A549 (cell line): Measurements from ENCODE around the gene TRIM4. TPM values are rescaled to one million over a fixed set of nuclear protein-coding genes. Genes with fewer than 3 reads are reported as not detected.

Experiments used
- ATAC-seq, 2 experiments: fragments of 200-7000 bp in 1 of 2; fragments of >200 bp in 1 of 2; cut with Nextera tagmentation in 1 of 2; cut with Tn5 transposase in 1 of 2; 3 replicates each; pipeline versions ENCODE4 v1.8.0 to v1.9.1; 2018 to 2020; ENCODE audit warnings: mild to moderate bottlenecking in 1 of 2, moderate library complexity in 1 of 2
- CTCF ChIA-PET: fragments of 300-600 bp; sonication (Branson Sonifier 250); formaldehyde crosslinking; extraction: SDS; loops from one replicate; lab custom pipeline; 2021; ENCODE audit warnings: antibody characterized with exemption, inconsistent platforms; lab: Yijun Ruan, JAX
- POLR2A ChIA-PET: fragments of 350-600 bp; formaldehyde crosslinking; extraction: SDS; loops from one replicate; lab custom pipeline; 2021; ENCODE audit warnings: antibody characterized with exemption, inconsistent platforms; lab: Yijun Ruan, JAX
- DNase-seq, 2 experiments: peaks; one replicate each; pipeline versions ENCODE4 v3.0.0 to v3.0.0-alpha.2; 2011 to 2016; ENCODE audit warnings: low read depth in 1 of 2, low spot score in 1 of 2
- FAIRE-seq: peaks from 2 replicates; lab custom pipeline; 2011; peaks lifted over from hg19 to GRCh38; lab: Jason Lieb, UNC
- H3K27ac ChIP-seq, 2 experiments: fragments of >200 bp; sonication (Bioruptor Twin); formaldehyde crosslinking; 3 replicates each; pipeline ENCODE4 v1.5.1; 2016 to 2017
- H3K4me1 ChIP-seq: fragments of >200 bp; sonication (Bioruptor Twin); formaldehyde crosslinking; 3 replicates; pipeline ENCODE4 v1.6.1; 2016
- H3K4me2 ChIP-seq: fragments of >200 bp; sonication (Bioruptor Twin); formaldehyde crosslinking; 3 replicates; pipeline ENCODE4 v1.6.1; 2016
- H3K4me3 ChIP-seq: fragments of >200 bp; sonication (Bioruptor Twin); formaldehyde crosslinking; 3 replicates; pipeline ENCODE4 v1.5.1; 2016
- H3K9me3 ChIP-seq: fragments of >200 bp; sonication (Bioruptor Twin); formaldehyde crosslinking; 3 replicates; pipeline ENCODE4 v1.6.1; 2016
- BCL3 ChIP-seq: fragments of >200 bp; sonication (Bioruptor Twin); formaldehyde crosslinking; IDR thresholded peaks from 3 replicates; pipeline ENCODE4 v1.6.1; 2016
- BHLHE40 ChIP-seq: IDR thresholded peaks from 2 replicates; pipeline ENCODE4 v1.6.1; 2012; ENCODE audit warnings: low read depth, low read length, inconsistent platforms
- CHD2 ChIP-seq: fragments of 150-350 bp; IDR thresholded peaks from 2 replicates; pipeline ENCODE4 v1.6.1; 2014; ENCODE audit warnings: low read length; ENCODE audit not compliant: partially characterized antibody
- ESRRA ChIP-seq: fragments of 150-350 bp; IDR thresholded peaks from 2 replicates; pipeline ENCODE4 v1.6.1; 2014; ENCODE audit warnings: mild to moderate bottlenecking, low read length, borderline replicate concordance
- FOSB ChIP-seq: fragments of 250-450 bp; sonication (Bioruptor Pico); IDR thresholded peaks from 2 replicates; pipeline ENCODE4 v1.5.0; 2020; ENCODE audit warnings: mild to moderate bottlenecking, moderate library complexity
- FOSL2 ChIP-seq, 2 experiments: fragments of 450-650 bp in 1 of 2; fragments of >200 bp in 1 of 2; sonication (Bioruptor Twin) in 1 of 2; formaldehyde crosslinking; IDR thresholded peaks; 2 replicates each; pipeline versions ENCODE4 v1.5.0 to v1.6.1; 2016 to 2020; ENCODE audit warnings: mild to moderate bottlenecking in 1 of 2, moderate library complexity in 1 of 2
- FOXS1 ChIP-seq: fragments of 250-450 bp; sonication (Bioruptor Pico); IDR thresholded peaks from 2 replicates; pipeline ENCODE4 v1.5.0; 2020; ENCODE audit warnings: mild to moderate bottlenecking, moderate library complexity
- GATA3 ChIP-seq: IDR thresholded peaks from 2 replicates; pipeline ENCODE4 v1.6.1; 2012; ENCODE audit warnings: borderline replicate concordance
- HDAC2 ChIP-seq: fragments of 200-600 bp; sonication (generic); IDR thresholded peaks from 2 replicates; pipeline ENCODE4 v1.6.1; 2016
- HMGXB4 ChIP-seq: fragments of 250-450 bp; sonication (Bioruptor Pico); IDR thresholded peaks from 2 replicates; pipeline ENCODE4 v1.5.0; 2021; ENCODE audit warnings: mild to moderate bottlenecking, moderate library complexity, borderline replicate concordance
- JUNB ChIP-seq: fragments of >200 bp; sonication (Bioruptor Twin); formaldehyde crosslinking; IDR thresholded peaks from 2 replicates; pipeline ENCODE4 v1.6.1; 2016
- KDM5A ChIP-seq: fragments of 200-600 bp; sonication (generic); IDR thresholded peaks from 2 replicates; pipeline ENCODE4 v1.6.1; 2016; ENCODE audit warnings: antibody characterized with exemption, mild to moderate bottlenecking
- MAX ChIP-seq: IDR thresholded peaks from 2 replicates; pipeline ENCODE4 v1.6.1; 2012
- MAZ ChIP-seq: fragments of 150-350 bp; IDR thresholded peaks from 2 replicates; pipeline ENCODE4 v1.6.1; 2014; ENCODE audit warnings: antibody characterized with exemption, low read depth, low read length, borderline replicate concordance
- POLR2AphosphoS2 ChIP-seq: conservative IDR thresholded peaks from 2 replicates; pipeline ENCODE4 v1.6.1; 2012; ENCODE audit warnings: low read length, improper control_type of control experiment, inconsistent platforms
- RAD21 ChIP-seq, 2 experiments: fragments of >200 bp in 1 of 2; sonication (Bioruptor Twin) in 1 of 2; formaldehyde crosslinking in 1 of 2; IDR thresholded peaks in 1 of 2; conservative IDR thresholded peaks in 1 of 2; 2 replicates in 1 of 2; 3 replicates in 1 of 2; pipeline ENCODE4 v1.6.1; 2012 to 2018; ENCODE audit warnings: inconsistent platforms in 1 of 2
- REST ChIP-seq: fragments of 200-600 bp; sonication (generic); IDR thresholded peaks from 2 replicates; pipeline ENCODE4 v1.6.1; 2016; ENCODE audit warnings: antibody characterized with exemption, mild to moderate bottlenecking, moderate library complexity
- ZC3H11A ChIP-seq: fragments of 450-650 bp; IDR thresholded peaks from 2 replicates; pipeline ENCODE4 v1.6.1; 2014; ENCODE audit warnings: antibody characterized with exemption, mild to moderate bottlenecking
- ZSCAN20 ChIP-seq: fragments of 250-450 bp; sonication (Bioruptor Pico); IDR thresholded peaks from 2 replicates; pipeline ENCODE4 v1.8.0; 2022; ENCODE audit warnings: mild to moderate bottlenecking, moderate library complexity
- WGBS: methylation state at CpG from one replicate; pipeline ENCODE4 v1.1.6; 2017; ENCODE audit errors: missing lambda C conversion rate; 5-methylcytosine and 5-hydroxymethylcytosine counted together
- polyA plus RNA-seq, 4 experiments: library from polyadenylated mRNA; depleted of rRNA in 3 of 4; stranded (reverse); fragments of >200 nt; fragmentation: RNase III in 1 of 4; extraction: RNeasy Plus Mini Kit Qiagen cat#74134 plus additional on column Dnase treatment in 1 of 4; gene quantifications; 2 replicates in 3 of 4; 3 replicates in 1 of 4; pipeline ENCODE4 v1.2.3, GENCODE V29; 2011 to 2017
- TF ChIP-seq, protein P1 (sequence below): IDR thresholded peaks from 2 replicates; pipeline ENCODE4 v1.6.1; 2012; ENCODE audit warnings: low read depth, borderline replicate concordance
- TF ChIP-seq, protein P2 (sequence below): fragments of >200 bp; sonication (Bioruptor Twin); formaldehyde crosslinking; IDR thresholded peaks from 3 replicates; pipeline ENCODE4 v1.5.1; 2016

The TRIM4 gene
- polyA plus RNA-seq, 2 of the 4 experiments (the other 2 are of a cell fraction) = 25.6 to 33.8 TPM

- ChIA-PET CTCF (interaction anchor here (0.9 to 1.4 kb wide), 4 partner anchors 12 to 253 kb away, joined by 3 to 4 read pairs (median 3); no protein-coding TSS in a partner anchor), POLR2A (interaction anchor here (0.6 kb wide), 1 partner anchor 447 kb away, joined by 3 read pairs; no protein-coding TSS in a partner anchor)
- no peak for DNase-seq
These were observed 3.9 kb upstream of the TRIM4 start for GRCh38 chr7:99923200-99923599.

DNA sequence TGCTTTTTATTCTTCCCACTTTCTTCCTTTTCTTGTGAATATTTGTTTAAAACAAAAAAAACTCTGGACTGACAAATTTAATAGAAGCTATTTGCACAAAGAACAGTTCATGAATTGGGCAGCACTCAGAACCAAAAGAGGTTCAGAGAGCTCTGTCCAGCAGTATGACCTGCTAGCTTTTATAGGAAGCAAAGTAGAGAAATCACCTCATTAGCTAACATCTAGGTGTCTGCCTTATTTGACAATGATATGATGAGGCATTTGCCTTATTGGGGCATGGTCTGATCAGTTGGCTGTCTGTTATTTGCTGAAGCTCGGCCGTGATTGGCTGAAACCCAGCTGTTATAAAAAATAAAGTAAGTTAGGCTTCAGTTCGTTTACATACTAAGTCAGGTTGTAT is 819 bp upstream of the TRIM4 start:
- 92% methylated on average over 3 of the region's 3 CpGs for WGBS
- TF ChIP-seq ZC3H11A (no peak), BHLHE40 (no peak), BCL3 (no peak), FOSL2 (IDR thresholded peaks at IDR 0.05) (no peak), FOSL2 (CRISPR knock-in tag; IDR thresholded peaks at IDR 0.05) (no peak), HMGXB4 (CRISPR knock-in tag) (no peak), POLR2AphosphoS2 (no peak), CHD2 (no peak), FOXS1 (no peak), FOSB (CRISPR knock-in tag) (no peak), JUNB (no peak), ZSCAN20 (CRISPR knock-in tag) (no peak), MAZ (no peak), GATA3 (no peak), KDM5A (no peak), MAX (no peak), REST (no peak; the same call in 1 of the 2 replicates), RAD21 (conservative IDR thresholded peaks at IDR 0.05 in 1 of 2, IDR thresholded peaks at IDR 0.05 in 1 of 2) (no peak)
- TF ChIP-seq, protein P1, sequence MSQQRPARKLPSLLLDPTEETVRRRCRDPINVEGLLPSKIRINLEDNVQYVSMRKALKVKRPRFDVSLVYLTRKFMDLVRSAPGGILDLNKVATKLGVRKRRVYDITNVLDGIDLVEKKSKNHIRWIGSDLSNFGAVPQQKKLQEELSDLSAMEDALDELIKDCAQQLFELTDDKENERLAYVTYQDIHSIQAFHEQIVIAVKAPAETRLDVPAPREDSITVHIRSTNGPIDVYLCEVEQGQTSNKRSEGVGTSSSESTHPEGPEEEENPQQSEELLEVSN = no peak
- TF ChIP-seq, protein P2, sequence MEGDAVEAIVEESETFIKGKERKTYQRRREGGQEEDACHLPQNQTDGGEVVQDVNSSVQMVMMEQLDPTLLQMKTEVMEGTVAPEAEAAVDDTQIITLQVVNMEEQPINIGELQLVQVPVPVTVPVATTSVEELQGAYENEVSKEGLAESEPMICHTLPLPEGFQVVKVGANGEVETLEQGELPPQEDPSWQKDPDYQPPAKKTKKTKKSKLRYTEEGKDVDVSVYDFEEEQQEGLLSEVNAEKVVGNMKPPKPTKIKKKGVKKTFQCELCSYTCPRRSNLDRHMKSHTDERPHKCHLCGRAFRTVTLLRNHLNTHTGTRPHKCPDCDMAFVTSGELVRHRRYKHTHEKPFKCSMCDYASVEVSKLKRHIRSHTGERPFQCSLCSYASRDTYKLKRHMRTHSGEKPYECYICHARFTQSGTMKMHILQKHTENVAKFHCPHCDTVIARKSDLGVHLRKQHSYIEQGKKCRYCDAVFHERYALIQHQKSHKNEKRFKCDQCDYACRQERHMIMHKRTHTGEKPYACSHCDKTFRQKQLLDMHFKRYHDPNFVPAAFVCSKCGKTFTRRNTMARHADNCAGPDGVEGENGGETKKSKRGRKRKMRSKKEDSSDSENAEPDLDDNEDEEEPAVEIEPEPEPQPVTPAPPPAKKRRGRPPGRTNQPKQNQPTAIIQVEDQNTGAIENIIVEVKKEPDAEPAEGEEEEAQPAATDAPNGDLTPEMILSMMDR = no peak
- no peak for ATAC-seq
- Histone ChIP-seq H3K27ac (peak overlapping the region; percentile 90 to 98), H3K4me3 (peak overlapping the region; percentile 81), H3K9me3 (peaks cover 6% of the 10 kb centered on the region; the same call in 1 of the 3 replicates), H3K4me1 (peaks cover 13% of the 10 kb centered on the region; the same call in 2 of the 3 replicates), H3K4me2 (peak overlapping the region; percentile 65)
- no peak for FAIRE-seq
- CTCF ChIA-PET = interaction anchor here (0.6 to 3.0 kb wide), 8 partner anchors 9 to 1581 kb away, joined by 3 to 21 read pairs (median 4); partner anchors contain the start of gene GJC3
- POLR2A ChIA-PET = interaction anchor here (0.7 to 2.6 kb wide), 11 partner anchors 9 to 415 kb away, joined by 3 to 22 read pairs (median 5); partner anchors contain the start of genes AP4M1, GJC3, LAMTOR4 and MCM7
- DNase-seq = peak in 1 of 2 experiments; percentile 27

More at GRCh38 chr7:99923200-99923599, 3.9 kb upstream of the TRIM4 start:
- H3K27ac ChIP-seq = no peak overlapping the region
- no peak for FAIRE-seq
- H3K4me3 ChIP-seq = no peak overlapping the region
- WGBS = 50% methylated on average over 3 of the region's 3 CpGs
- TF ChIP-seq HDAC2 (no peak), GATA3 (no peak), ESRRA (no peak), FOSB (CRISPR knock-in tag) (no peak), JUNB (no peak)
- no peak overlapping the region for H3K4me2 ChIP-seq
- peaks cover 4% of the 10 kb centered on the region; the same call in 1 of the 3 replicates for H3K4me1 ChIP-seq
- no peak for ATAC-seq
- H3K9me3 ChIP-seq = peaks cover 6% of the 10 kb centered on the region; the same call in 1 of the 3 replicates
